ENCODE results near the gene KIF24.

DNA sequence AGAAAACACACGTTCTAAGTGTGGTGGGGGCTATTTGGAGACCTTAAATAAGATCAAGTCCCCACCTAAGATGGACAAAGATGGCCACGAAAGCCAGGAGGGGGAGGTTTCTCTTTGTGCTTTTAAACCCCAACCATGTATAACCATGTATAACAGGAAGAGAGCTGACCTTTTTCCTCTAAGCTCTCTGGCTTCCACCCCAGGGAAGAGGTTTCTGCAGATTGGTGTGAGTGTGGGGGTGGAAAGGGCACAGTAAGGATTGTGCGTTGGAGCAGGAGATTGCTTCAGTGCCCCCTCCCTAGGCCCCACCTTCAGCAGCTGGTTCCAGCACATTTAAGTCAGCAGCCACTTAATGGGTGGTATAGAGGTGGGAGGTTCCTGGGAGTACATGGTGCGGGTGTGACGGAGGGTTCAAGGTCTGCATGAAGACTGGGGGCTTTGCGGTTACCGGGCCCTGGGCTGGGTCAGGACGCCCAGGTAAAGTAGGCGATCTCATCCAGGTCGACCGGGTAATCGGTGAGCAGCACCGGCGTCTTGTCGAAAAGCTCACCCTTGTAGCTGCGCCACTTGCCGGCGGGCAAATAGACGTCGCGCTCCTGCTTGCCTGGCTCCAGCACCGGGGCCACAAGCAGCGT is 41.4 kb upstream of the KIF24 start:
- TF ChIP-seq, protein P1, sequence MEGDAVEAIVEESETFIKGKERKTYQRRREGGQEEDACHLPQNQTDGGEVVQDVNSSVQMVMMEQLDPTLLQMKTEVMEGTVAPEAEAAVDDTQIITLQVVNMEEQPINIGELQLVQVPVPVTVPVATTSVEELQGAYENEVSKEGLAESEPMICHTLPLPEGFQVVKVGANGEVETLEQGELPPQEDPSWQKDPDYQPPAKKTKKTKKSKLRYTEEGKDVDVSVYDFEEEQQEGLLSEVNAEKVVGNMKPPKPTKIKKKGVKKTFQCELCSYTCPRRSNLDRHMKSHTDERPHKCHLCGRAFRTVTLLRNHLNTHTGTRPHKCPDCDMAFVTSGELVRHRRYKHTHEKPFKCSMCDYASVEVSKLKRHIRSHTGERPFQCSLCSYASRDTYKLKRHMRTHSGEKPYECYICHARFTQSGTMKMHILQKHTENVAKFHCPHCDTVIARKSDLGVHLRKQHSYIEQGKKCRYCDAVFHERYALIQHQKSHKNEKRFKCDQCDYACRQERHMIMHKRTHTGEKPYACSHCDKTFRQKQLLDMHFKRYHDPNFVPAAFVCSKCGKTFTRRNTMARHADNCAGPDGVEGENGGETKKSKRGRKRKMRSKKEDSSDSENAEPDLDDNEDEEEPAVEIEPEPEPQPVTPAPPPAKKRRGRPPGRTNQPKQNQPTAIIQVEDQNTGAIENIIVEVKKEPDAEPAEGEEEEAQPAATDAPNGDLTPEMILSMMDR (conservative IDR thresholded peaks at IDR 0.05; ENCODE audit: low read length): no peak
- TF ChIP-seq EZH2phosphoT487 (IDR thresholded peaks at IDR 0.05; ENCODE audit: borderline replicate concordance, low read depth, low read length): no peak

All from OCI-LY7 (cell line).